Iris pigment epithelial cell (primary cell): ENCODE measurements around the gene APBA1.

Experiments
- DNase-seq: peaks from one replicate; pipeline ENCODE4 v3.0.0-alpha.2; 2011; ENCODE audit warnings: low read depth

APBA1 gene

DNA sequence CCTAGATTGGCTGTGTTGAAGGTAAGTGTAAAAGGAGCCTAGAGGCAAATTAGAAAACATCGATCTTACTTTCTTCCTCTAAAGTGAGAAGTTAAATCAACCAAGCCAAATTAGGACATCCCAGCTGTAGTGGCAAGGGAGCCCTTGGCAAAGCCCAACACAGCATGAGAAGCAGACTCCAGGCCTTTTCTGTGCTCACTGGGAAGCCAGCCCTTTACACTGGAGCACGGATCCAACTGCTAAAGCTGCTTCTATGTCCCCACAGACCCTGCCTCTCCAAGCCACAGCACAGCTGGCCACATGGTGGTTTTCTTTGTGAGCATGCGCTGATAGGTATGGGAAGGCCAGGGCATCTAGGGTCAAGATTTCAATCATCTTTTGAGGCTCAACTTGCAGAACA, 94.1 kb downstream of the APBA1 start:
- no peak for DNase-seq

DNA sequence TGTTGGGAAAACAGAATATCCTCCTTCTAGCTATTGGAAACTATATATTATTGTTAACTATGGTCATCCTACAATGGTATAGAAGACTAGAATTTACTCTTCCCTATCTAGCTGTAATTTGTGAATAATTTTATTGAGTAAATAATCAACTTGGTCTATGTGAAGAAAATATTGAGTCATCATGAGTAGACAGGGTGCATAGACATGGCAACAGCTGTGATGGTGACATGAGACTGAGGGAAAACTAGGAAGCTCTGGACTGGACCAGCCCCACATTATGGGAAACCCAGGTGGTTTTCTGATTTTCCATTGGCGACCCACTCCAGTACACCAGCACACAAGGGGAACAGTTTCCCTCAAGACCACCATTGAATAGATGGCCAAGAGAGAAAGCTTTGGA, 95.0 kb downstream of the APBA1 start:
- no peak for DNase-seq

DNA sequence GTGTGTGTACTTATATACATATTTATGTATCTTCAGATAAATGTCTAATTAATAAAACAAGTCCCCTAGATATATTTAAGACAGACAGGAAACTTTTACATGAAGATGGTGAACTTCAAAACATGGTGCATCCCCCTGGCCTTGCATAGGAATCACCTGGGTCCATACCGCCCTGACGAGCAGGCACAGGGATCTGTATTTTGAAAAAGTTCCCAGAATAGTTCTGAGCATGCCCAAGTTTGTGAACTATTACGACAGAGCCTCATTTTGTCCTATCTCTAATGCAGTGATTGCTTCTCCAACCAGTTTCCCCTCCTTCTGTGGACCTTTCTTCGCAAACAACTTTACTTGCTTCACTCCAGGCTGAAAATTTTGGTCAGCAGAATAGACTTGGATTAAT, 98.1 kb downstream of the APBA1 start:
- DNase-seq = no peak

DNA sequence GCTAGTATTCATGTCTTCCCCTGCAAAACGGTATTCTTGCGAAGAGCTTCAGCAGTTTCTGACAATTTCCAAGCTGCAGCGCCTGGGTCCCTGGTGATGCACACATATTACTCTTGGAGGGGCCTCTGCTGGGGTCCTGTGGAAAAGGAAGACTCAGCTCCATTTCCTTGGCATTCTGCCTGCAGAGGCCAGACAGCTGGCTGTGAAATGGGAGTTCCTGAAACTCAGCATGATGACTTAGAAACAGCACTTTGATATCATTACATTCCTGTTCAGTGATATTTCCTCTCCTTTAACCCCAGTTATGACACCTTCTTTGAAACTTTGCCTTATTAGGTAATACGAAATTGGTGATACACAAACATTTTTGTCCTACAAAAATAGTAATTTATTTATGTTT, 98.5 kb downstream of the APBA1 start:
- DNase-seq = peak; percentile 51

DNA sequence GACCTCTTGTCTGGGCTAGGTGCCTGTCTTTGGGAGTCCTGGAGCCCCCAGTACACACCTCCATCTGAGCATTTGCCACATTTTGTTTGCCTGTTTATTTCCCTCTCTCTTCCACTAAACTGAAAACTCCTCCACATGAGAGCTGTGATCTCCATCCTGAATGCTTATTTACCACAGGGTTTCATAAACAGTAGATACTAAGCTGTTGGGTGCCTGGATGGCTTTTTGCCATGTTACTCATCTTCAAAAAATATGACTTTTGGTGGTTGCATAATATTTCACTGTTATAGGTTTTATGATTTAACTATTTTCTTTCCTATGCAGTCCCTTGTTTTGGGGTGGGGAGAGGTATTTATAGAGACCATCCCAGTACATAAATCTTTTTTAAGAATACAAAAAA, 99.6 kb downstream of the APBA1 start:
- peak; percentile 44 for DNase-seq

DNA sequence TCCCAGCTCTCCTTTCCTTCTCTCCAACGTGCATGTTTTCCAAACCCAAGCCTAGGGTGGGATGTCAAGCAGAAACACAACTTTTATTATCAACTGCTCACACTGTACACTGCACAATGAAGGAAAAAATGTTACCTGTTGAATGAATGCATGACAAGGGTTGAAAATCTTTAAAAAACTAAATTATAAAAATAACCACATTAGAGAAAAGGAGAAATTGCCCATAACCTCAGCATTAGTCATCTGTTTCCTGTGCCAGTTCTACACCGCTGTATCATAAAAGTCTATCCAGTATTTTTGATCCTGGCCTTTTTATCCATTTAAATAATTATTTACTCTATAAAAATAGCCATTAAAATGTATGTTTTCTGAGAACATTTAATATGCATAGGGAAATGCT, 101.1 kb downstream of the APBA1 start:
- no peak for DNase-seq

DNA sequence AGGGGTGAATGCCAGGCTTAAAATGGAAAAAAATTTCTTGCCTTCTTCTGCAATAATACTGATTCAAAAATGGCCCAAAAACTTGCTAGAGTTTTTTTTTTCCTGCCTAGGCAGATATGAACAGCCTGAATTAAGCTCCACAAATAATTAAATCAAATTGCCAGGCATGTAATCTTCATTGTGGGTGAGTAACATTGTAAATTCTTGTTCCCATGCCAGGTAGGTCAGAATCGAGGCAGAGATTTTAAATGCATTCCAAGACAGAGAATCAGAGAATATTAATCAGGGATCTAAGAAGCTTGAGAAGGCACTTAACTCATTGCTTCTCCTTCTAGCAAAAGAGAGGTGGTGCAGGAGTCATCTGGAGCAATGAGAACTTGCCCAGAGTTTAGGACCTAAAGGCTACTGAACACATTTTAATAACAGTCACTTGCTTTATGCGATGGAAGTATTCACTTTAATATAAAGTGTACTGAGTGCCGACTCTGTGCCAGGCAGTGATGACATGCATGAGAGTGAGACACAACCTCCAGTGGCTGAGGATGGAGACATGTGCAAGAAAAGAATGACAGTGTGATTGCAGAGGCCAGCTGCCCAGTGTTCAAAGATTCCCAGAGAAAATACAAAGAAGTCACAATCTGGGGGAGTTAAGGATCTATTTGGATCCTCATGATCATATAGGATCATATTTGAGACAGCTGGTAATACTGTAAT, 102.3 kb downstream of the APBA1 start:
- DNase-seq = peak; percentile 74

DNA sequence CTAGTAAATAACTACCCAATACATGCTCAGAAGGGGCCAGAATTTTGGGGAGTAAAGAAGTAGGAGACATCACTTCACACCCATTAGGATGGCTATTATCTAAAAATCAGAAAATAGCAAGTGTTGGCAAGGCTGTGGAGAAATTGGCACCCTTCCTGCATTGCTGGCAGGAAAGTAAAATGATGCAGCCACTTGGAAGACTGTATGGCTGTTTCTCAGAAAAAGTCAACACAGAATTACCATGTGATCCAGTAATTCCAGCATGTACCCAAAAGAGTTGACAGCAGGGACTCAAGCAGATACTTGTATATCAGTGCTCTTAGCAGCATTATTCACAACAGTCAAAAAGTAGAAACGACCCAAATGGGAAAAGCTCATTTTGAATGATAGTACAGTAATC, 107.6 kb downstream of the APBA1 start:
- no peak for DNase-seq

DNA sequence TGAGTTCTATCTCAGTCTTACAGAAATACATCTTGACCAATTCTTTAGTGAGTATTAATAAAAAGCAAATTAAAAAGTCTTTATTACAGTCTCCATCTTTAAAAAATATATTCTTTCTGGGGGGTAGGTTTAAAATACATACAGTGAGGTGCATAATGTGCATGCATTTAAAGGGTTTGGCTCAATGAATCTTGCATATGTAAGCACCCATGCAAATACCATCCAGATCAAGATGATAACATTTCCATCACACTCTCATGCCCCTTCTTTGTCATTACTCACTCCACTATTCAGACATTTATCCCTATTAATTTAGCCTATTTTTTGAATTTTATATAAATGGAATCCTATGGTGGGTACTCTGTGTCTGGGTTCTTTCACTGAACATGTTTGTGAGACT, 113.0 kb downstream of the APBA1 start:
- no peak for DNase-seq

DNA sequence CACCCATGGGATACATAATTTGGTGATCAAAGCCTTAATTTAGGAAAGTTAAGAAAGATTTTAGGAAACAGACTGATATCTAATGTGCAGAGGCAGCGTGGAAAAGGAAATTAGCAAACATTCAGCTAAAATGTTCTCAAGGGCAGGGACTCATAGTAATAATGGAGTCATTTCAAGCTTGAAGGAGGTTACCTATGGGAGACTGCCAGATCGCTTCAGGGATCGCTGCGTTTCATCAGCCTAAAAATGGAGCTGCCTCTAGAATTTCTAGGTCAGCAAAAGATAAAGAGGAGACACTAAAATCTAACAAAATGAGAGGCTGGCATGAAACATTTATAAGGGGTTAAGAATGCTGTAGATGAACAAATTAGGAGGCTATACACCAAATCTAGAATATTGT, 115.5 kb downstream of the APBA1 start:
- no peak for DNase-seq

DNA sequence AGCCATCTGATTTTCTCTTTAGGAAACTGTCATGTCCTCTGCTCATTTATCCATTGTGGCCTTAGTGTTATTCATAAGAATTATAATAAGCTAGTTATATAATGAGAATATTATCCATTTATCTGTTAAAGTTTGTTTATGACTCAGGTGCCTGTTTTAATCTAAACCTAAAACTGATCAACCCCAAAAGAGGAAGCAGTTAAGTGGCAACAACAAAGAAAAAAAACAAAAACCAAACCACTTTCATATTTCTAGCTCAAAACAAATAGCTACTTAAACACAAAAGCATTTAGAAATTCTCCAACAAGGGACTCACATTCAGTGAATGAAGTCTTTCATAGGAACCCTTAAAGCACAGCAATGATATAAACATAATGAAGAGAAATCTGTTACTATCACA, 116.4 kb downstream of the APBA1 start:
- DNase-seq = no peak

DNA sequence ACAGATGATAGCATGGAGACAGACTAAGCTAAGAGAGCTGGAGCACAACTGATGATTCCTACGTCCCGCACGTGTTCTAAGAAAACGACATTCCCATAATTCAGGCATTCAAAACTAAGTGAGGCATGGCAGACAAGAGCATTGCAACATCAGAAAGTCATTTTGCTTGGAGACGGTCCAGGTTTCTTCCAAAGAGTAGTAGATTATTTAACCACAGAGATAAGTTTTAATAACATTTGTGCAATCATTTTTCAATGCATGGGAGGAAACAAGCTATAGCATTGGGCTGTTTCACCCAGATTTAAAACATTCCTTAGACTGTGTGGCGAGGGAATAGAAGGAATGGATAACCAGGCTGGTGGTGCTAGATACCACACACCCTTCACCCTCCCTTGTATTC, 117.2 kb downstream of the APBA1 start:
- peak; percentile 89 for DNase-seq

DNA sequence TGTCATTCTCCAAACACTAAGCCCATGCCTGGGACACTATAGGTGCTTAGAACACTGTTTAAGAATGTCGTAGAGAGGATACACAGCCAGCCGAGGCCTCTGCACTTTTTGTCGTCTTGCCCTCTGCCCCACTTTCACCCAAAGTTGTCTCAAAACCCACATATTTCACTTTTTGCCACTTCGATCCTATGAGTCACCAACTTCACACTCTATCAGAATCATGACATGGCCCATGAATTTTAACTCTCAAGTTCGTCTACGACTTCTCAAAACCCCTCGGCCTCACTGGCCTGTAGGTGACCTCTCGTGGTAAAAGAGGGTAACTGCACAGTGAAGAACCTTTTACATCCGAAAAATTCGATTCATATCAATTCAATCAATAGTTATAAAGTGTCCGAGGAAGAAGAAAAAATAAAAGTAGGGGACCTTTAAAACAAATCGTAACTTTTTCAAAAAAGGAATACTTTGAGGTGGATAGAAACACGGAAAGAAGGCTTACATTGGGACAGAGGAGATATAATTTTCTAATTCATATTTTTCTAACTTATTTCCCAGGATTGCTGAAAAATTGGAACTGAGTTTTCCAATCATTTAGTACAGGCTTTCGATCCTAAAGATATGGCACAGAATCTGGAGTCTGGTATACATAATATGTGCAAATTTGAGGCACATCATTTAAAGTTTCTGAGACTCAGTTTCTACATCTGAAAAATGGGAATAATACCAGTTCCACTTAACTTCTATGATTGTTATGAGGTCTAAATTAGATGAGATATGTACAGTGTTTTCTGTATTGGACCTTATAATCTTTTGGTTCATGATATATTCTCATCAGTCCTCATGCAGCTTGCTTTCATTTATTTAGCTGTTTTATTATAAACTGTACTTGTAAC, 122.6 kb downstream of the APBA1 start:
- peak; percentile 41 for DNase-seq

DNA sequence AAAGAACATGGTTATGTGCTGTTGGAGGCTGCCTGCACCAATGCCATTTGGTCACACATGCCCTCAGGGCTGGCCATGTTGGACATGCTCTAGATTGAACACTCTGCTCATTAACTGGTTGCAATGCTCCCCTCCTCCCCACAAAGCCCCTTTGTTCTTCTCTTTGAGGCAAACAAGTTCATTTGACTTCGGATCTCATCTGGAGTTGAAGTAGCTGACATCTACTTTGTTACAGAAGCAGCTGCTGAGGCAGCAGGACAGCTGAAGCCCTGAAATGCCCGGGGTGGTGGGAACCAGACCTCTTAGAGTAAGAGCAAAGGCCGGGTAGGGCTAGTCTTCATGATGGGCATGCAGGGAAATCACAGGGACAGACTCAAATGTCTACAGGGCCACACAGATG, 123.5 kb downstream of the APBA1 start:
- DNase-seq = no peak

DNA sequence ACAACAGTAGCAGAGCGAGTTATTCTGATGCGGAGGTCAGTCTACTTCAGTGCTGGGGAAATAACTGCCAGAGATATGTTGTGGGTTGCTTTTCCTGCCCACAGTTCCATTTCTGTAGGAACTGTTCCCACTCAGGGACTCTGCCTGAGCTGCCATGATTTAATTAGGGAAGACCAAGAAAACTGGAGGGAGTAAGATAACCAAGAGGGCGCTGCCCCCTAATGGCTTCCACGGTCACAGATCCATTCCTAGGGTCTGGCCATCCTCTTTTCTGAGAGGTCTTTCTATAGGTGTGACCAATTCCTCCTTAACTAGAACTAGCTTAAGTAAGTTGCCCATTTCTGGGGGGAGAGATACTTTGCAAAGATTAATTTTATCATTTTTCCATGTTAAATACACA, 125.9 kb downstream of the APBA1 start:
- DNase-seq = no peak

DNA sequence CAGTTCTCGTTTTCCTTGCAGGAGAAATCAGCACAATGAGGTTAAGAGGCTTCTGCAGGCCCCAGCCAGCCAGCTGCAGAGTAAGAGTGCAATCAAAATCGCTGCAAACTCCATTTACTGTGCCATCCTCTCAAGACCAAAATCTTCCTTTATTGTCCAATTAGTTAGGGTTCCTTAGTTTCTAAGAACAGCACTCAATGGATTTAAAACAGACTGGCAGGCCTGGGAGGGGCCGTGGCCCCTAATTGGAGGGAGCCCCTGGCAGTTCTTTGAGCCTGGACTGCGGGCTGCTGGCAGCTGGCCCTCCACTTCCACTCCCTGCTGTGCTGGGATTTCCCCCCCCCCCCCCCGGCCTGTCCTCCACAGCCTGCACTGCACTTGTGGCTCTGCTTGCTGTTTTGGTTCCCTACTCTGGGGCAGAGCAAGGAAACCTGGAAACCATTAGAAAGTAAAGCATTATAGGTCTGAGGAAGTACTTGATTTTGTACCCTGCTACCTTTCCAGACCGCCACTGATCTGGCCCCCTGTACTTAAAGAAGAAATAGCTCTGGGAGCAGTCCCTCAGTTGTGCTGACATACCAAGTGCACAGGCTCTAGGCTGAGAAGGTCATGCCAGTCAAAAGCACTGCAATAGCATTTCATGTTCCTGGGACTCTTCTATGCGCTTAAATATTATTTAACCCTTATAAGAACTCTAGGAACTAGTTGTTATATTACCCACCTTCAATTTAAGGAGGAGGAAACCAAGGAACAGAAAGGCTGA, 129.0 kb downstream of the APBA1 start:
- DNase-seq = no peak

DNA sequence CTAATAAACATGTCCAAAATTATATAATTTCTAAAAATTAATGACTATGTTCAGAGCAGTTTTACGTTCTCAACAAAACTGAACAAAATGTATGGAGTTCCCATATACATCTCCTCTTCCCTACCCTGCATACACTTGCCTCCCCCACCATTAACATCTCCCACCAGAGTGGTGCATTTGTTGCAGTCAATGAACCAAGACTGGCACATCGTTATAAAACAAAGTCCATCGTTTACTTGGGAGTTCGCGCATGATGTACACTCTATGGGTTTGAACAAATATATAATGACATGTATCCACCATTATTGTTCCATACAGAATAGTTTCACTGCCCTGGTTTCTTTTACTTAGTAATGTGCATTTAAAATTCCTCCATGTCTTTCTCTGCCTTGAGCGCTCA, 130.1 kb downstream of the APBA1 start:
- no peak for DNase-seq

DNA sequence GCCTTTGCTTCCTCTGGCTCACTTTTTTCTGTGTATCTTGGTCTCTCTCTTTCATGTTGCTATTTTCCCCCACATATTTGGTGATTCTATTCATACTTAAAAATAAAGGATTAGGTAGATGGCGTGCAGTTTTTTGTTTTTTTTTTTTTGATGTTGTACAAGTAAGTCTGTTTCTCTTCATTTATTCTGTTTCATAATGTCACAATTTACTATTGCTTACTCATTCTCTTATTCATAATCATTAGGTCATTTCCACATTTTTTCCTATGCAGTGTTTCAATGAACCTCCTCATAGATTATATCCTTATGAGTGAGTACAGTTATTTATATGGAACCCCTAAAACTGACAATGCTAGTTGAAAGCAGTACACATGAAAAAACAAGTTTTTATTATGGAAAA, 136.3 kb downstream of the APBA1 start:
- peak; percentile 3 for DNase-seq

DNA sequence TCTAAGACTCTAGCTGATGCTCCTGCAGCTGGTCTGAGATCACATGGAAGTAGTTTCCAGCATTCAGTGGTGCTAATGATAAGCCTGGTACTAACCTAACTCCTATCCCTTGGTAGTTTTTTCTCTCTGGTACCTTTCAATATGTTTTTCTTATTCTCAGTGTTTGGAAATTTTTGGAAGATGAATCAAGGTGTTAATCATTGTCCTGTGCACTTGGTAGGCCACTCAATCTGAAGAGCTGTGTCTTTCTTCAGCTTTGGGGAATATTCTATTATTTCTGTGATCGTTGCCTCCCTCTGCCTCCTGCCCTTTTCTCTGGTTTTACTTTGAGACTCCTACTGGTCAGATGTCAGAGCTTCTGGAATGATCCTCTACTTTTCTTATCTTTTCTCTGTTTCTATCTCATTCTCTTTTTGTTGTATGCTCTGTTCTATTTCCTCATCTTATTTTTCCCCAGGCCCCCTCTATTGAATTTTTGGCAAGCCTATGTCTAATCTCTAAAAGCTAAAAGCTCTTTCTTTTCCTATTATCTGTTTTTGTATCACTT, 136.8 kb downstream of the APBA1 start:
- no peak for DNase-seq

DNA sequence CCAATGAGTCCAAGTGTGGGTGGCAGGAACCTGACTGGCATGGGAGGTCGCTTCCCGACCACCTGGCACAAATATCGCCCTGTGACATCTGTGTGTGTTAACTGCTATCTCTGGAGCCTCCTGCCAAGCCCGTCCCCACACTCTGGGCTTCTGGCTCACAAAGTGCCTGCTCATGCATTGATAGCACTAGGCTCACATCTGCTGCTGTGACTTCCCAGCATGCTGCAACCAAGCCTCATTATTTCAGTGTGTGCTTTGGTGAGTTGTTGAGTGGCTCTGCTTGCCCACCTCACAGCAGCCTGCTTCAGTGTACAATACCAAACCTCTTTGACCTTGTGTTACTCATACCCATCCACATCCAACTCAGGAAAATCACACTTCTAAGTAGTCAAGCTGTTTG, 139.8 kb downstream of the APBA1 start:
- no peak for DNase-seq

DNA sequence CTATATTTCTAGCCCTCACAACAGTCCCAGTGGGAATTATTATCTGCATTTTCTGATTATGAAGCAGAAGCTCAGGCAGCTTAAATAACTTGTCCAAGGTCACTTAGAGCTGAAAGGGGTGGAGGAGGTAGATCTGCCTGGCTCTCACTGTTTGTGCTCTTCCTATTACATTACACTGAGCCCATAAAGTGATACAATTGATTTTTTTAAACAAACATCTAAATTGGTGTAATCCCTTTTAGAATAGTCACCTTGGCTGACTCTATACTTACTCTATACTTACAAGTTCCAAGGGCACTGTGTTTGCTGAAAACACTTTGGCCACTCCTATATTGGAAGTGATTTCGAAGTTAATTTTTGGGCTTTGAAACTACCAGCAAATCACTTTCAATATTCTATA, 144.7 kb downstream of the APBA1 start:
- DNase-seq = no peak

DNA sequence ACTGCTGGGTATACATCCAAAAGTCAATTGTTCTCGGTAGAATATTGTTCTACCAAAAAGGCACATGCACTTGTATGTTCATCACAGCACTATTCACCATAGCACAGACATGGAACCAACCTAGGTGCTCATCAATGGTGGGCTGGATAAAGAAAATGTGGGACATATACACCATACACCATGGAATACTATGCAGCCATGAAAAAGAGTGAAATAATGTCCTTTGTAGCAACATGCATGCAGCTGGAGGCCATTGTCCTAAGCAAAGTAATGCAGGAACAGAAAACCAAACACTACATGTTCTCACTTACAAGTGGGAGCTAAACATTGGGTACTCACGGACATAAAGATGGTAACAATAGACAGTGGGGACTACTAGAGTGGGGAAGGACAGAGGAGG, 145.5 kb downstream of the APBA1 start:
- DNase-seq = no peak
